ENCODE results near the gene TM6SF1.
"Not testable (repeated sequence)": the region's sequence is repeated elsewhere in the genome, so short reads cannot be mapped to it uniquely, and the experiment has no call there.

Gene TM6SF1

DNA sequence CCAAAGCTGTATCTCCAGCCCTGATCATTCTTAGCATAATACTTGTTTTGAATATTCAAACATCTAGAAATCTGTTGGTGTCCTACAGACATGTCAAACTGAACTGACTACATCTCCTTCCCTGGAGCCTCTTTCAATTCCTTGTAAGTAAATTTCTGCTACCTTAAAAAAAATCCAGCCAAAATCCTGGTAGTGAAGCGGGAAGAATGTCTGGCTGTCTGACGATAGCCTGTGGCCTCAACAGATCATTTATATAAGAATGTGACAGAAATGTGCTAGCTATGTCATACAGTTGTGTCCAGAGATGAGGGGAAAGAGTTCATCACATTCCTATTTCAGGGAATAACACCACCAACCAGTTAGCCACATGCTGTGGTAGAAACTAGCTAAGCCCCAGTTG is 18.6 kb upstream of the TM6SF1 start:
- no peak for DNase-seq (ENCODE audit: low read depth)

DNA sequence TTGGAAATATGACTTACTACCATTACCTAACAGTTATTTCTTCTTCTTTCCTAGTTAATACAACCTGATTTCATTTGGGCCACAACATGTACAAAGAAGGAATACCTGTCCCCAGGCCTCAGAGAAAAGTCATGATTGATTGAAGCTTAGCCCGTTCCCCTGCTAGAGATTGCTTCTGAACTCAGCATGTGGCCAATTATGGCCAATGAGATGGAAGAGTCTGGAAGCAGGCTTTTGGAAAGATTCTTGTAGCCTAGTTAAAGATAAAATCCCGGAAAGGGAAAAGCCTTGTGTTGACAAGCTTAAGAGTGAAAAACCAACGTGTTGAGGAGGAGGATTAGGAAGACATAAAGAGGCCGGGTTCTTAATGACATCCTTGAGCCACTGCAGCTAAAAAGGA is 17.0 kb upstream of the TM6SF1 start:
- DNase-seq (ENCODE audit: low read depth), result no peak

DNA sequence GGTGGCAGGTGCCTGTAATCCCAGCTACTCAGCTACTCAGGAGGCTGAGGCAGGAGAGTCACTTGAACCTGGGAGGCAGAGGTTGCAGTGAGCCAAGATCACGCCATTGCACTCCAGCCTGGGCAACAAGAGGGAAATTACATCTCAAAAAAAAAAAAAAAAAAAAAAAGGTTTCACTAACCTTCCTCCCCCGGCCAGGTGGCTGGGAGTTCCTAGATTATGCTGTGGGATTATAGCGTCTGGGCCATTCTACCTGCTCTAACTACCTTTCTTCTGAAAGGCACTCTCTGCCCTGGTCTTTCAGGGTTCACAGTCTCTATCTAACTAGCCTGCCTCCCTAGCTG is 15.5 kb upstream of the TM6SF1 start:
- not testable (repeated sequence) for DNase-seq (ENCODE audit: low read depth)

DNA sequence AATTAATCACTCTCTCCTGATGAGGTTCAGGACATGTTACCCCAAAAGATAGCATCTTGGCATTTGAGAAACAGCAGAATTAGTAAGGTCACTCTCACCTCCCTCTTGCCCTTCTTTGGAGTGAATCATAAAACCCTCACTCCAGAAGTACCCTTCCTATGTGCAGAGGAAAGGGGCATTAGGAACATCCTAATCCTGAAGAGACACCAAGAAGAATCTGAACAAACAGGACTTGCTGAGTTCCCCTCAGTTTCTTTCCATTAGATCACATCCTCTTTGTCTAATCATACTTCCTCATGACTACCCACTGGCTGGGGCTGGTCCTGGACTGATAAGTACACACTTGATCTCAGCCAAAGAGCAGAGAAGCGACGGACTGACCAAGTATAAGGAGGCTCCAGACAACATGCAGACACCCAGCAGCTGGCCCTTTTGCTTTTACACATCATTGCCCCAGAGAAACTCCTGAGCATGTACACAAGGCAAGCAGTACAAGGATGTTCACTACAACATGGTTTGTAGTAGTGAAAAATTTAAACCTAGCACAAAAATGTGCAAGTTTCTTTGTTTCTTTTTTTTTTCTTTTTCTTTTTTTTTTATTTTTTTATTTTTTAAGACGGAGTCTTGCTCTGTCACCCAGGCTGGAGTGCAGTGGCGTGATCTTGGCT is 15.0 kb upstream of the TM6SF1 start:
- DNase-seq (ENCODE audit: low read depth), result no peak

DNA sequence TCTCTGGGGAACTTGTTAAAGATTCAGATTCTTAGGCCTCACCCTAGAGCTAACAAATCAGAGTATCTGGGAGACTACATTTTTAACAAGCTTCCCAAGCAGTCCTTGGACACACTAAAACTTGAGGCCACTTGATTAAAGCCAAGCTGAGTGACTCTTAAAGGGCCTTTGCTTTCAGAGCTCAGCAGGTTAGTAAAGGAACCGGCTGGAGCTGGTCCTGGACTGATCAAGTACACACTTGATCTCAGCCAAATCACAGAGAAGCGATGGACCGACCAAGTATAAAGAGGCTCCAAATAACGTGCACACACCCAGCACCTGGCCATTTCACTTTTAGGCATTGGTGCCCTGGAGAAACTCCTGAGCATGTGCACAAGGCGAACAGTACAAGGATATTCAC is 12.9 kb upstream of the TM6SF1 start:
- DNase-seq (ENCODE audit: low read depth), result no peak

DNA sequence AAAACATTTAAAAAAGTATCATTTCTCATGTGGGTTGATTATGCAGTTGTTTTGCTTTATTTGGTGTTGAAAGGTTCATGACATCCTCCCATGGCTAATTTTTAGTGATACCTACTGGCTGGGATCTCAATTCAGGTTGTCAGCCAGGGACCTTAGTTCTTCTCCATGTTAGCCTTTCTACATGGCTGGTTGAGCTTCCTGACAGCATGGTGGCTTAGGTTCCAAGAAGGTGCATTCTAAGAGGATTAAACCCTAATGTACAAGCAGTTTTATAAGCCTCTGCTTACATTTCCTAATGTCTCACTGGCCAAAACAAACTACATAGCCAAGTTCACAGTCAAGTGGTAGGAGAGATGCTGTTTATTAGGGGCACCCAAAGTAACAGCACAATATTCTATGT is 9.4 kb upstream of the TM6SF1 start:
- no peak for DNase-seq (ENCODE audit: low read depth)

DNA sequence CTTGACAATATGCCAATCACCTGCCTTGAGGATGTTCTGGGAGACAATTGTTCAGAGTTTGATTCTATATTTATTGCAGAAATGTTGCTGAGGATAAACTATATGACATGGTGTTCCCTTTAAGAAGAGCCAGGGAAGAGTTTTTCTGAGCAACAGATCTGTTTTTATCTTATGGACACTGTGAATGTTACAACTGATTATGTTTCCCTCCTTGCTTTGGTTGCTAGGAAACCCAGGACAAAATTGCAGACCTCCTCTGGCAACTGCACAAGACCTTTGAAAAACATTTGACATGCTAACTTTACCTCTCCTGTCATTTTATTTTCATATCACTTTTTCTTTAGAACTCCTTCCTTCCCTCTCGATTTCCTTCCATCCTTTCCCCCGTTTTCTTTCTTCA is 8.2 kb upstream of the TM6SF1 start:
- no peak for DNase-seq (ENCODE audit: low read depth)

DNA sequence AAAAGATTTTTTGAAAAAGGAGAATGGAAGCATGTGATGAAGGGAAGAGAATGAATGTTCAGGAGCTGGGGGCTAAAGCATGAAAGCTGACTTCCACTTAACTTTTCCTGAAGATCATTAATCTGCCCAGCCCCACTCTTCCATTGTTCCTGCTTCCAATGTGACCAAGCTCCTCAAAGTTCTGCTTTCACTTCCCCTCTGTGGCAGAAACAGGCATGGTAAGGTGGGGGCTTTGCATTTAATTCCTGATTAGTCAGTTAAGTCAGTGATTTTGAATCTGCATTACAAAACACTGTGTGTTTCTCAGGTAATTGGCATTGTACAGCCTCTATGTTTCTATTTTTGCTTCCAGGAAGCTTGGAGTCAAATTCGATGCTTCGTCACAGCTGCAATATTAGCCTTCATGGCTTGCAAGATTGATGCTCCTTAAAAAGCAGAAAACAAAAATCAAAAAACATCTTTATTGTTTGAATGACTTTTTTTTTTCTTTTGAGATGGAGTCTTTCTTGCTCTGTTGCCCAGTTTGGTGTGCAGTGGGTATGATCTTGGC is 7.3 kb upstream of the TM6SF1 start:
- DNase-seq (ENCODE audit: low read depth), result no peak

DNA sequence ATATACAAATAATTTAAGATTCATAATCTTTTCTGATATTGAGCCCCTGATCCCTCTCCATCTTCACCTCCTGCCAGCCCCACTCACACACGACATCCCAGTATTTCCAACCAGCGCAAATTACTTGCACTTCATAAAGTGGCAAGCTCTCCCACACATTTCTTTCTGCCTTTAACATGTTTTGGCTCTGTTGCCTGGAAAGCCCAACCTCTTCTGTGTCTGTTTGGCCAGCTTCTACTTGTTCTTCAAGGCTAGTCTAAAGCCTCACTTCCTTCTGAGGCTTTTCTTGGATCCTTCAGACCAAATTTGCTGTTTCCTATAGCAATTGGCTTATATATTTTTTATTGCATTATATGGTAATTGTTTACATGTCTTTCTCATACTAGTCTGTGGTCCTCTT is 5.1 kb upstream of the TM6SF1 start:
- DNase-seq (ENCODE audit: low read depth), result no peak

DNA sequence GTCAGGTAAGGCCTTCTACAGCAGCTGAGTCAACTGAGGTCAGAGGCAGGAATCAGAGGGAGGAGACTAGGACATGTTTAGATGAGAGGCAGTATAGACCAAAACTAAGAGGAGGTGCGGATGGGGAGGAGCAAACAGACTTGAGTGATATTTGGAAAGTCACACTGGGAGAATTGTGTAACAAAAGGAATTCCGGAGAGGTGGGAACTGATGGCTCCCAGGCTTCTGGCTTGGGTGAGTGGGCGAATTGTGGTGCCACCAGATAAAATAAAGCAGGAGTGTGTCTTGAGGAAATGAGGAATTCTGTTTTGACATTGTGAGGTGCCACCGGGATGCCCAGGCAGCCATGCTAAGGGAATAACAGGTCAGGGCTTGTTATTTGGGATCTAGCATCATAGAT is 3.3 kb upstream of the TM6SF1 start:
- DNase-seq (ENCODE audit: low read depth), result no peak

DNA sequence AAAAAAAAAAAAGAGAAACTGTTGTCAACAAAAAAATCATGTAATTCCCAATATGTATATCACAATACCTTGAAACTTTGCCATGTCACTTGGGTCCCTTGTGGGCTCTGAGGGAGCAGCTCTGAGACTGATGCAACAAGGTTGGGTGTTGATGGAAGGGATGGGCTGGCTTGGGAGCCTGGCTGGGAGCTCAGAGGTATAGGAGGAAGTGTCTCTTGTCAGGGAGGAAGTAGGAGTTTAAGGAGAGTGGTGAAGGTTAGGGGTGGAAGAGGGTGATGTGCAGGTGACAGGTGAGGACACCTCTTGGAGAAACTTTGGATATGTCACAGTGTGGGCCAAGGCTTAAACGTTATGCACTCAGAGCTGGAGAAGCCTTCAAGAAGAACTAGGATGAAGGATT is 2.0 kb upstream of the TM6SF1 start:
- no peak for DNase-seq (ENCODE audit: low read depth)

DNA sequence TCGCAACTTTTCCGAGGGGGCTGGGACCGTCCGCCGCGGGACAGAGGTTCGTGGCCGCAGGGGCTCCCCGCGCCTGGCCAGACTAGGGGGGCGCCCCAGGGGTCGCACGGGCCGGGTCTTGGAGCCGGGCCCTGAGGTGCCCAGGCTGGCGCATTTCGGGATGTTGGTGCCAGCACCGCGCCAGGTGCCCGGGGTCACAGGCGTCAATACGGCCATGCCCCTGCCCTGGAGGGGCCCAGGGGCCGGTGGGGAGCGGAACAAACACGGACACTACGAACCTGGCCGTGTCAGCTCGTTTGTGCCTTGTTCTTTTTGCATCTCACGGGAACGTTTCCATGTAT is 366 bp downstream of the TM6SF1 start:
- no peak for DNase-seq (ENCODE audit: low read depth)

DNA sequence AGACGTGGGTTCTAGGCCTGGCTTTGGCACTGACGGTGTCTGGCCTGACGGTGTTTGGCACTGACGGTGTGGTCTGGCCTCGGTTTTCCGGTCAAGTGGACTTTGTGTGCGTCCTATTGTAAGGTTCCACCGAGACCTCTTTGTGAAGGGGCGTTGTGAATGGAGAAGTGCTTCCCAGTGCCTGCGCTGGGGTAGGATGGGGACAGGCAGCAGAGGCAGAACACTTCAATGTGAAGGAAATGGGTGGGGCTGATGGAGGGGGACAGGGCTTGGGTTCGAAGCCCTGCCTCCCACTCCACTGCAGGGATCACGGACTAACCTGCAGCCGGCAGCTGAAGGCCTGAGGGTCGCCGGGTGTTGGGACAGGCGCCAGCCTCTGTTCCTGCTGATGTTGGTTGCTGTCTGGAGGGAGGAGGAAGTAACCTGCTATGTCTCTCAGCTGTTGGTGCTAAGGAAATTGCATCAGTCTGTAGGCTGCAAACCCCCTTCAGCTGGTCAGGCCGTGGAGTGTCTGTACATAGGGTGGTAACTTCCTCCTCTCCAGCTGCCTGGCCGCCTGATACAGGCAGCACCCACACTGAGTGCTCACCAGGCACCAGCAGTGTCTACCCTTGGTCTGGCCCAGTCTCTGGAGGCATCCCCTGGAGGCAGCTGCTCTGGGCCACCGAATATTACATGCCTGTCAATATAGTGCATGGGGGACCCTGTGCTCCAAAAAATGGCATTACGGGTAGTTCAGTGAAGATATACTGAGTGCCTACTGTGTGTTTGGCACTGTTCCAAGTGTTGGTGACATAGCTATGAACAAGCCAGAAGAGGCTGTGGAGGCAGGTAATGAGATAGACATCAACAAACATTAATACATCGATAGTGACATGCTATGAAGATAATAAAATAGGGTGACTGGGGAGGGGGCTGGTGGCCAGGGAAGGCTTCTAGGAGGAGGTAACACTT is 1.1 kb downstream of the TM6SF1 start:
- DNase-seq (ENCODE audit: low read depth), result no peak

DNA sequence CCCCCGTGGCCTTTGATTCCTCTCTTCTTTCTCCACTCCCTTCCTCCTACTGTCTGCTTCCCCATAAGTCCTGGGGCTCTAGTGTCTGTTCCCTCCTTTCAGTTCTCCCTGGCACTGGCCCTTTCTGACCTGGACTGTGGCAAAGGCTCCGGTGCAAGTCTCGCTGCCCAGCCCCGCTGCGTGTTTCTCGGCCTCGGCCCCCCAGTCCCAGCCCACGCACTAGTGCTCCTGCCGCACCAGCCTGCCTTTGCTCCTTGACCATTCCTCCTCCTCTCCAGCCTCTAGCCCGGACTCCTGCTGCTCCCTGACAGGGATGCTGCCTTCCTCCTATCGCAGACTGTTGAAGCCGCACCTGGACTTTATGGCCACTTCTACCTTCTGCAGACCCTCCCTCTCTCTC is 2.1 kb downstream of the TM6SF1 start:
- DNase-seq (ENCODE audit: low read depth), result no peak

DNA sequence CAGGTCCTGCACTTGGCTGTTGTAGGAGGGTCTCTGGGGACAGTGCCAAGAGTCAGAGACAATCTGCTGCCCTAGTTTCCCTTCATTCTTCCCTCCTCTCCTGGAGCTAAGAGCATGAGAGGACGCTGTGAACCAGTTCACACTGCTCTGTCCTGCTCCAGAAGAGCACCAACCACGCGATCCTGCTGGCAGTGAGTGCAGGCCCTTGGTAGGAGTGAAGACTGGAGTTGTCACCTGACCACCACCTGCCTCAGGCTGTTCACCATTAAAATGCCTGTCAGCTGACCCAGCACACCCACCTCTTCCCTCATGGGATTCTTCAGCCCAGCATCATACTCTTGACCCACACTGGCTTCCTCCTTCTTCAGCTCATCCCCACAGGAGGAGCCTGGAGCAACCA is 2.9 kb downstream of the TM6SF1 start:
- no peak for DNase-seq (ENCODE audit: low read depth)

DNA sequence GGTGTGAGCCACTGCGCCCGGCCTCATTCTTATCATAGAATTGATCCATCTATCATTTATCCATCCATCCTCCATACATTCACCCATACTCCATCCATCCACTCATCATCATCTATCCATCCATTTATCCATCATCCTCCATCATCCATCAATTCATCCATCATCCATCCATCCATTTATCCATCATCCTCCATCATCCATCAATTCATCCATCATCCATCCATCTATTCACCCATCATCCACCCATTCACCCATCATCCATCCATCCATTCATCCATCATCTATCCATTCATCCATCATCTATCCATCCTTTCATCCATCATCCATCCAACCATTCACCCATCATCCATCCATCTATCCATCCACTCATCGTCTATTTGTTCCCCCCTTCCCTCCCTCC is 3.7 kb downstream of the TM6SF1 start:
- no peak for DNase-seq (ENCODE audit: low read depth)

DNA sequence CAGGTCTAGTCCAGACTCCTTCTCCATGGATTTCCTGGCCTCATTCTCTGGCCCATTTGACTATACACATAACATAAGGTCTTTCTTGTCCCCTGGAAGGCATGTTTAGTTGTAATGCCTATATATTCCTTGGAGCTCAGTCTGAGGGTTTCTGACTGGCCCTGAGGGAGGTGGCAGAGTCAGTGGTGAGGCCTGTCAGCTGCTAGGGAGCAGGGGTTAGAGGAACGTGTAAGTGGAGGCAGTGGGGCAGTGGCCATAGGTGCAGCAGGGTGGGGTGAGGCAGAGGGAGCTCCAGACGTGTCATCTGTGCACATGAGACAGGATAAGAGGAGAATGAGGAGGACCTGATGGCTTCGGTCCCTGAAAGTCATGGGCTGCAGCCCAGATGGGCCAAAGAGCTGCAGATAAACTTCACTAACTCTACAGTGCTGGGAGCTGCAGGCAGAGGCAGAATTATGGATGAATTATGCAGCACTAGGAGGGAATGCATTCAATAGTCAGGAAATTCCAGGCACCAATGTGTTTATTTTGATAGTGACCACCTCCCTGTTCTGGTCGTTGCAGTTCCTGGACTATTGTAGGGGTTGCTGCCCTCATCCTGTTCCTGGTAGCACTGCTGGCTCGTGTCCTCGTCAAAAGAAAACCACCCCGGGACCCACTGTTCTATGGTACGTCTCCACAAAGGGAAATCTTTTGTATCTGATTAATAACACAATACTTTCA is 4.9 kb downstream of the TM6SF1 start:
- DNase-seq (ENCODE audit: low read depth), result no peak

DNA sequence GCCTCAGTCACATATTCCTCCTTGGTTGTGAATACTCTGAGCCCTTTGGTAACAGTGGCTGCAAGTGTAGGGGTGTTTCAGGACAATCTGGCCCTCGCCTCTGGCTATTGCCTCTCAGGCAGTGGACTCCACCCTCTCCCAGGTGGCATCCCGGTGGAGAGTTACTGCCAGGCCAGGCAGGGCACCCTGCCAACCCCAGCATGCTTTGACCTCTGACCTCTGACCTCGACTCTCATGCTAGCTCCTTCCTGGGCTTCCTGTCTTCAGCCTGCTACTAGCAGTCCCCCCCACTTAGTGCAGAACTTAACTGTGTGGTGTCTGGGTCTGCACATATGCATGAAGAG is 5.5 kb downstream of the TM6SF1 start:
- DNase-seq (ENCODE audit: low read depth), result no peak

DNA sequence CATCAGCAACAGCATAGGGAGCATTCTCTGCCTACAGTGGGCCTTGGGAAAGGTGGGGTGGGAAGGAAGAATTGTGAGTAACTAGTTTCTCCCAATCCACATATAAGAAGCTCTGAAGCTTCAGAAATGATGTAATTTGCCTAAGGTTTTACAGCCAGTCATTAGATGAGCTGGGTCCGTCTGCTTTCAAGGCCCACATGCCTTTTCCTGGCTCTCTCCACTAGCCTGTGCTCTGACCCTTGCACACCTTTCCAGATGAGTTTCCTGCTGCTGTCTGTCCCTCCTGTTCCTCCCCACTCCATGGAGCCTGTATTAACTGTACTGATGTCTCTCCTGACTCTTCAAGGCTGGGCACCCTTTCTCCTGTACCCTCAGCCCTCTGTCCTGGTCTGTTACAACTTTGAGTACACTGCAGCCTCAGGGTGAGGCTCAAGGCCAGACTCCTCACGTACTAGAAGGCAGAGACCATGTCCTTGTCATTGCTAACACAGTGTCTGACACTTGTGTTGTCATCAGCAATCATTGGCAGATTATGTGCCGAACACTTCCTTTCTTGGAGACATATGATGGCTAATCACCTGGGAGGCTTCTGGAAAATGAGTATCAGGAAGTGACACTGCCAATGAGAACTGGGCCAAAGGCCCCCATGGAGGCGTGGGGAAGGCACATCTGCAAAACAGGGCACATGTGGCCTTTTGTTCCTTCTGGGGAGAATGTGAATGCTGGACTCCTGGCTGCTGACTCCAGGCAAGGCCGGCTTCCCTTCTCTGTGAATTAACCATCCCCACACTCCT is 6.6 kb downstream of the TM6SF1 start:
- no peak for DNase-seq (ENCODE audit: low read depth)

DNA sequence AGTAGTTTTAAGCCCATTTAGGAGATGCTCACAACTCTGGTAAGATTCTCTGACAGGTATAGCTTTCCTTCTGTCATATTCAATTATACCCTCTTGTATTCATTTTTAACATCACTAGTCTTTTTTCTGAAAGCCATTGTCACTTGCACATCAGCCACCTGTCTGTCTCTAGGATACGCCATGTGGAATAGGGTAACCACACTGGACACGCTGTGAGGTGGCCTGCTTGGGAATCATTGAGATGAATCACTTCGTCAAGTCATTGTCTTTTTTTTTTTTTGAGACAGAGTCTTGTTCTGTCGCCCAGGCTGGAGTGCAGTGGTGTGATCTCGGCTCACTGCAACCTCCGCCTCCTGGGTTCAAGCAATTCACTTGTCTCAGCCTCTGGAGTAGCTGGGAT is 7.4 kb downstream of the TM6SF1 start:
- DNase-seq (ENCODE audit: low read depth), result no peak

DNA sequence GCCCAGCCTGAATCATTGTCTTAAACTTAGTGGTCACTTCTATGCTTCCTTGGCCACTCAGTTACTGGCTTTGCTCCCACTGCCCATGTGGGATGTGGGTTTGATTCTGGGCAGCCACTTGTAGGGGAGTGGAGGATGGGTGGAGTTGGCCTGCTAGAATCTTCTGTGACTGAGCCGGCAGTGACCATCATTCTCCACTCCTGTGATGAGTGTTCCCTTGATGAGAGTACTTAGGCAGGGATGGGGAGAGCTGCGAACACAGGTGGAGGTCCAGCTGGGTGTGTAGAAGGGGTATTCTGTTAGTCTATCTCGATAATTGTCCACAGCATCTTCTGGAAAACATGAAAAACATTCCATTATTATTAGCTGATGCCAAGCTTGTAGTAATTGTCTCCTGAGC is 8.0 kb downstream of the TM6SF1 start:
- DNase-seq (ENCODE audit: low read depth), result no peak

Measured in stimulated activated CD8-positive, alpha-beta memory T cell treated with anti-CD3 and anti-CD28 coated beads, Interleukin-15, amount 100 ng/mL, for 1 hour (primary cell).